Ovary (tissue), 3 donors: ENCODE data around the gene SH3PXD2A.

Source experiments
- CTCF ChIP-seq, 3 donors: fragments of 450-650 bp in 2 of 3; fragments of 200-600 bp in 1 of 3; IDR thresholded peaks; one replicate each; pipeline versions ENCODE4 v1.5.1 to v1.8.0; 2016 to 2022; ENCODE audit warnings: antibody characterized with exemption in 3 of 3, mild to moderate bottlenecking in 1 of 3
- EP300 ChIP-seq: sonication (generic); formaldehyde crosslinking; IDR thresholded peaks from one replicate; pipeline ENCODE4 v1.6.1; 2017; ENCODE audit warnings: antibody characterized with exemption
- POLR2A ChIP-seq: fragments of 450-650 bp; IDR thresholded peaks from one replicate; pipeline ENCODE4 v1.6.1; 2017; ENCODE audit warnings: antibody characterized with exemption, mild to moderate bottlenecking, moderate library complexity
- donor health status: DM: no; HTN: no; CAD: no.

- no peak for TF ChIP-seq CTCF (IDR thresholded peaks at IDR 0.05)
- no peak for TF ChIP-seq POLR2A
- no peak for TF ChIP-seq EP300
These were observed 266.2 kb downstream of the SH3PXD2A start for GRCh38 chr10:103589074-103589630.
